ENCODE results near the gene PRR20D. TPM values are rescaled to one million over a fixed set of nuclear protein-coding genes. Genes with fewer than 3 reads are reported as not detected.
"Not testable (repeated sequence)": the region's sequence is repeated elsewhere in the genome, so short reads cannot be mapped to it uniquely, and the experiment has no call there.

PRR20D gene
- total RNA-seq (2022) = not detected in 2 replicates
- Bru-seq, nascent RNA = not detected
- BruChase-seq, experiment 1, labeled RNA remaining after a 2-hour chase = not detected
- BruChase-seq, experiment 2, labeled RNA remaining after a 6-hour chase = not detected
- long read RNA-seq = 0 reads

- H3K4me3 ChIP-seq (ENCODE audit: low read depth, low read length); H3K9me3 Mint-ChIP-seq (ENCODE audit: unreplicated experiment); H3K27ac Mint-ChIP-seq (ENCODE audit: unreplicated experiment); H3K4me3 Mint-ChIP-seq (ENCODE audit: unreplicated experiment); H3K9me3 ChIP-seq; H3K4me1 ChIP-seq; H3K27me3 ChIP-seq (replicated peaks; ENCODE audit: control insufficient read depth, insufficient read depth, low read length); POLR2A ChIA-PET; H3K36me3 Mint-ChIP-seq (ENCODE audit: insufficient read depth, unreplicated experiment); DNase-seq; BruUV-seq (replicated peaks); H3K36me3 ChIP-seq (ENCODE audit: control insufficient read depth, insufficient read depth, low read length); CTCF ChIA-PET; H3K4me1 Mint-ChIP-seq (ENCODE audit: low read depth, unreplicated experiment); H3K27me3 Mint-ChIP-seq (ENCODE audit: insufficient read depth, unreplicated experiment); intact Hi-C loops (cut with micrococcal nuclease; ENCODE audit: unreplicated experiment): not testable (repeated sequence)
These were observed at the start of gene PRR20D for GRCh38 chr13:57160332-57160731. PRR20D (plus strand) TSS chr13:57160632; CDS start chr13:57161019, 387 bp downstream.

GRCh38 chr13:57114945-57115344 lies 45.5 kb upstream of the PRR20D start:
- POLR2A ChIA-PET = no interaction called here
- no peak overlapping the region for H3K27ac Mint-ChIP-seq (ENCODE audit: unreplicated experiment)
- DNase-seq = no peak
- Histone ChIP-seq H3K9me3 (no peaks in the 10 kb centered on the region), H3K36me3 (ENCODE audit: control insufficient read depth, insufficient read depth, low read length) (no peaks in the 10 kb centered on the region), H3K4me3 (ENCODE audit: low read depth, low read length) (no peak overlapping the region), H3K4me1 (no peaks in the 10 kb centered on the region), H3K27me3 (replicated peaks; ENCODE audit: control insufficient read depth, insufficient read depth, low read length) (no peaks in the 10 kb centered on the region)
- H3K4me1 Mint-ChIP-seq (ENCODE audit: low read depth, unreplicated experiment) = no peaks in the 10 kb centered on the region
- CTCF ChIA-PET = no interaction called here
- H3K36me3 Mint-ChIP-seq (ENCODE audit: insufficient read depth, unreplicated experiment) = no peaks in the 10 kb centered on the region
- no peaks in the 10 kb centered on the region for H3K9me3 Mint-ChIP-seq (ENCODE audit: unreplicated experiment)
- H3K4me3 Mint-ChIP-seq (ENCODE audit: unreplicated experiment) = no peak overlapping the region
- no TSS peak for BruUV-seq (replicated peaks)
- intact Hi-C loops (cut with micrococcal nuclease; ENCODE audit: unreplicated experiment) = no loop called here
- peaks cover 2% of the 10 kb centered on the region for H3K27me3 Mint-ChIP-seq (ENCODE audit: insufficient read depth, unreplicated experiment)
- no peak for TF ChIP-seq CTCF (IDR thresholded peaks at IDR 0.05; ENCODE audit: insufficient read depth in 1 of 2, low read depth in 1 of 2, low read length in 1 of 2, severe bottlenecking in 1 of 2, unreplicated experiment in 1 of 2)

GRCh38 chr13:57123681-57124080 lies 36.8 kb upstream of the PRR20D start:
- no peaks in the 10 kb centered on the region for H3K4me1 ChIP-seq
- Mint-ChIP-seq H3K36me3 (ENCODE audit: insufficient read depth, unreplicated experiment) (no peaks in the 10 kb centered on the region), H3K9me3 (ENCODE audit: unreplicated experiment) (no peaks in the 10 kb centered on the region), H3K4me3 (ENCODE audit: unreplicated experiment) (no peak overlapping the region), H3K27ac (ENCODE audit: unreplicated experiment) (no peak overlapping the region), H3K4me1 (ENCODE audit: low read depth, unreplicated experiment) (no peaks in the 10 kb centered on the region), H3K27me3 (ENCODE audit: insufficient read depth, unreplicated experiment) (peaks cover 2% of the 10 kb centered on the region)
- no peaks in the 10 kb centered on the region for H3K27me3 ChIP-seq (replicated peaks; ENCODE audit: control insufficient read depth, insufficient read depth, low read length)
- CTCF ChIA-PET = no interaction called here
- DNase-seq = no peak
- H3K4me3 ChIP-seq (ENCODE audit: low read depth, low read length) = no peak overlapping the region
- POLR2A ChIA-PET = no interaction called here
- H3K9me3 ChIP-seq = no peaks in the 10 kb centered on the region
- BruUV-seq (replicated peaks) = no TSS peak
- no peak for TF ChIP-seq CTCF (IDR thresholded peaks at IDR 0.05; ENCODE audit: insufficient read depth in 1 of 2, low read depth in 1 of 2, low read length in 1 of 2, severe bottlenecking in 1 of 2, unreplicated experiment in 1 of 2)
- intact Hi-C loops (cut with micrococcal nuclease; ENCODE audit: unreplicated experiment) = no loop called here
- no peaks in the 10 kb centered on the region for H3K36me3 ChIP-seq (ENCODE audit: control insufficient read depth, insufficient read depth, low read length)

GRCh38 chr13:57128909-57129308 lies 31.5 kb upstream of the PRR20D start:
- DNase-seq = no peak
- H3K27me3 ChIP-seq (replicated peaks; ENCODE audit: control insufficient read depth, insufficient read depth, low read length) = no peaks in the 10 kb centered on the region
- no peaks in the 10 kb centered on the region for H3K4me1 ChIP-seq
- H3K36me3 ChIP-seq (ENCODE audit: control insufficient read depth, insufficient read depth, low read length) = no peaks in the 10 kb centered on the region
- Mint-ChIP-seq H3K27ac (ENCODE audit: unreplicated experiment) (no peak overlapping the region), H3K4me1 (ENCODE audit: low read depth, unreplicated experiment) (no peaks in the 10 kb centered on the region), H3K9me3 (ENCODE audit: unreplicated experiment) (no peaks in the 10 kb centered on the region), H3K4me3 (ENCODE audit: unreplicated experiment) (no peak overlapping the region), H3K36me3 (ENCODE audit: insufficient read depth, unreplicated experiment) (no peaks in the 10 kb centered on the region), H3K27me3 (ENCODE audit: insufficient read depth, unreplicated experiment) (no peaks in the 10 kb centered on the region)
- intact Hi-C loops (cut with micrococcal nuclease; ENCODE audit: unreplicated experiment) = no loop called here
- no peak overlapping the region for H3K4me3 ChIP-seq (ENCODE audit: low read depth, low read length)
- POLR2A ChIA-PET = no interaction called here
- CTCF ChIA-PET = no interaction called here
- BruUV-seq (replicated peaks) = no TSS peak
- no peak for TF ChIP-seq CTCF (IDR thresholded peaks at IDR 0.05; ENCODE audit: insufficient read depth in 1 of 2, low read depth in 1 of 2, low read length in 1 of 2, severe bottlenecking in 1 of 2, unreplicated experiment in 1 of 2)
- 0 out of 2 replicates have a peak, but pooled peaks cover 6% of the 10 kb centered on the region for H3K9me3 ChIP-seq
